Measurements from ENCODE around the gene BOLA1.
A peak's percentile ranks its signal among the peaks of the same experiment; 100 is the strongest.
"Not testable (repeated sequence)": the region's sequence is repeated elsewhere in the genome, so short reads cannot be mapped to it uniquely, and the experiment has no call there.

Gene BOLA1, protein sequence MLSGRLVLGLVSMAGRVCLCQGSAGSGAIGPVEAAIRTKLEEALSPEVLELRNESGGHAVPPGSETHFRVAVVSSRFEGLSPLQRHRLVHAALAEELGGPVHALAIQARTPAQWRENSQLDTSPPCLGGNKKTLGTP

DNA sequence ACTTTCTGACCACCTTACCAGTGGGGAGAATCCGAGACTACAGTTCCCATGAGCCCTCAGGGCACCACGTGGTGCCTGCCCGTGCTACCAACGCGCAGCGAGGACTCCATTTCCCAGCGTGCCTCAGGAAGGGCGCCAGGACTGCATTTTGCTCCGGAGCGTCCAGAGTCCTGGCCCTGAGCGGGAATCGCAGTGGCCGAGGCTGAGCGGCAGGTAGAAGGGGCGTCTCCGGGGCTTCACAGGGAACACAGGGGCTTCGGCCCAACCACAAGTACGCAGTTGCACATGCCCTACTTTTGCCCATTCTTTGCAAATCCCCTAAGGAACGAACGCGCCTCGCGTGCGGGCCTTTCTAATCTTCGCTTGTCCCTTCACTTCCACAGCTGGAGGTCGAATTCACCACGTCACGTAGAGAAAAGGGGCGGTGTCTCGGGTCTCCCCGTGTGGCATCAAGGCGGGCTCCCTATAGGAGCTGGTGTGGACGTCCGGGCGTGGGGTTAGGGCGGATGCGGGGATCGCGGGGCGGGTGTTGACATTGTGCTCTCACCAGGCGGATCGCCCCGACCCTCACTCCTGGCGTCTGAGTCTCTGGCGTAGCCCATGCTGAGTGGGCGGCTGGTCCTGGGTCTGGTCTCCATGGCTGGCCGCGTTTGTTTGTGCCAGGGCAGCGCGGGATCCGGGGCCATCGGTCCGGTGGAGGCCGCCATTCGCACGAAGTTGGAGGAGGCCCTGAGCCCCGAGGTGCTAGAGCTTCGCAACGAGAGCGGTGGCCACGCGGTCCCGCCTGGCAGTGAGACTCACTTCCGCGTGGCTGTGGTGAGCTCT, at the start of gene BOLA1:
Gene BOLA1, plus strand, starts transcription at position 109 of the 825 bp plus-strand sequence. Its CDS starts 492 bp downstream, at position 601.
- peak; percentile 98 for DNase-seq

GRCh38 chr1:149849947-149850360, 49.4 kb upstream of the BOLA1 start:
- no peak for DNase-seq

DNA sequence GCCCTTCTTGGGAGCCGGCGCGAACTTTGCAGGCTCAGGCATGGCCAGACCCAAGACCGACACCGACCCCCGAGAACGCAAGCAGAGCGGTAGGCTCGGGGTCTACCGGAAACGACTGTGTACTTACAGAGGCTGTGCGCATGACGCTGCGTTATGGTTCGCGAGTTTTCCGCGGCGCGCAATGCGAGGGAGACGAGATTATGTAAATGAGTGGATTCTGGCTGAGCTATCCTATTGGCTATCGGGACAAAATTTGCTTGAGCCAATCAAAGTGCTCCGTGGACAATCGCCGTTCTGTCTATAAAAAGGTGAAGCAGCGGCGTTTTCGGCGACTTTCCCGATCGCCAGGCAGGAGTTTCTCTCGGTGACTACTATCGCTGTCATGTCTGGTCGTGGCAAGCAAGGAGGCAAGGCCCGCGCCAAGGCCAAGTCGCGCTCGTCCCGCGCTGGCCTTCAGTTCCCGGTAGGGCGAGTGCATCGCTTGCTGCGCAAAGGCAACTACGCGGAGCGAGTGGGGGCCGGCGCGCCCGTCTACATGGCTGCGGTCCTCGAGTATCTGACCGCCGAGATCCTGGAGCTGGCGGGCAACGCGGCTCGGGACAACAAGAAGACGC, 48.5 kb upstream of the BOLA1 start:
- DNase-seq, result not testable (repeated sequence)

DNA sequence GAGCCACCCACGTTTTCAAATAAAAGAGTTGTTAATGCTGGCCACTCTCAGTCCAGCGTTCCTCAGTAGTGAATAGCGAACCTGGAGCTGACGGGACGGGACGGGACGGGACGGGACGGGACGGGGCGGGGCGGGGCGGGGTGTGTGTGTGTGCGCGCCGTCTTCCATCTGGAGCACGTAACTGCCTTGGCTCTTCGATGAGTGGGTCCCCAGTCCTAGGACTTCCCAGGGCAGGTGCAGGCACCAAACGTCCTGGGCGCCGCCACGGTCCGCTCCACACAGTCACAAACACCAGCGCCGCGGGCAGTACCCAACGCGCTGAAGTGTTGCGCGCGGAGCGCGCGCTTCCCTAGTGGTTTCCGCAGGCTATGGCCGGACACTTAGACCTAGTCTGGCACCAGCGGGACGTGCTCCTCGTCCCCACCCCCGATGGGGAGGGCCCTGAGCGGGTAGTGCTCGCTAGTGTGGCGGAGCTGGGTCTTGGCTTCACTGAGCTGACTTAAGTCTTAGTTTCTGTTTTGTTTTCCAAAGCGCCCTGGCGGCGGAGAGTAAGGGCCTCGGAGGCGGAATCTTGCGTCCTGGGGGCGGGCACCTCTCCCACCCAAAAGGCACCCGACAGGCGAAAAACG, 47.7 kb upstream of the BOLA1 start:
- not testable (repeated sequence) for DNase-seq

- DNase-seq, result not testable (repeated sequence)
These were observed 47.1 kb upstream of the BOLA1 start for GRCh38 chr1:149852263-149852662.

DNA sequence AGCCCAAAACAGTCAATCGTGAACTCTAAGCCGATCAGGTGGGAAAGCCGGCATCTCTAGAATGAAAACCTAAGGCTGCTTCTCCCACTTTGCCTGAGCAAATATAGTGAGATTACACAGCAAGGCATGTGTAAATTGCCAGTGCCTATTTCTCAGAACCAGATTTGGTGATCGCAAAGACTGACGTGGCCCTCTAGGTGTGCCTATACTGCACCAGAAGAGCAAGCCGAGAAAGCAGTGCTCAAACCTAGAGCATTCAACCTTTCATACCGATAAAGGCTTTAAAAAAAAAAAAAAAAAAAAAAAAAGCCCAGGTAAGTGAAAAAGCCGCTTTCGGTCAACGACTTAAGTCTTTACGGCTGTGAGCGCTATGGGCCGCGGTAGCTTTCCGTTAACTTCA, 39.1 kb upstream of the BOLA1 start:
- DNase-seq, result not testable (repeated sequence)

DNA sequence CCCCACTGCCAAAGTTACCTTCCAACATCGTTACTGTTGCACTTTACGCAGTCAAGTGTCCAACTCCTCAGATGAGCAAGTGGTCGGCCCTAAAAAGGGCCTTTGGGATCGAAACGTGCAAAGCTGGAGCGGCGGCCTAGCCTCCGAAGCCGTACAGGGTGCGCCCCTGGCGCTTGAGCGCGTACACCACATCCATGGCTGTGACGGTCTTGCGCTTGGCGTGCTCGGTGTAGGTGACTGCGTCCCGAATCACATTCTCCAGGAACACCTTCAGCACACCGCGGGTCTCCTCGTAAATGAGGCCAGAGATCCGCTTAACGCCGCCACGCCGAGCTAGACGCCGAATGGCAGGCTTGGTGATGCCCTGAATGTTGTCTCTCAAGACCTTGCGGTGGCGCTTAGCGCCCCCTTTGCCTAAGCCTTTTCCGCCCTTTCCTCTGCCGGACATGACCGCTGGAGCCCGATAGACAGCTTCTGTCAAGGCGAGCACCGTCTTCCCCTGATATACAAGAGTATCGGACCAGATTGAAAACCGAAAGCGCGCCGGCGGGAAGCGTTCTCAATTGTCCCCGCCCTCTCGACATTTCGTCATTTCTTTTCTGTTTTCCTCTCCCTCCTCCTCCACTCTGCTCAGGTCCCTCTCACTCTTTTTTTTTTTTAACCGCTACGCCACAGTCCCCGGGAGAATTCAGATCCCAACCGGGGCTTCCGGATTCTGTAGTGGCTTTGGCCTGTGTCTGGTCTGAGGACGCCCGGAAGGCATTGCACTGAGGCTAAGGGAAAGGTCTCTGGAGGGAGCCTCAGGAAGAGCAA, 38.5 kb upstream of the BOLA1 start:
- DNase-seq, result not testable (repeated sequence)

- not testable (repeated sequence) for DNase-seq
These were observed 37.8 kb upstream of the BOLA1 start for GRCh38 chr1:149861497-149862054.

DNA sequence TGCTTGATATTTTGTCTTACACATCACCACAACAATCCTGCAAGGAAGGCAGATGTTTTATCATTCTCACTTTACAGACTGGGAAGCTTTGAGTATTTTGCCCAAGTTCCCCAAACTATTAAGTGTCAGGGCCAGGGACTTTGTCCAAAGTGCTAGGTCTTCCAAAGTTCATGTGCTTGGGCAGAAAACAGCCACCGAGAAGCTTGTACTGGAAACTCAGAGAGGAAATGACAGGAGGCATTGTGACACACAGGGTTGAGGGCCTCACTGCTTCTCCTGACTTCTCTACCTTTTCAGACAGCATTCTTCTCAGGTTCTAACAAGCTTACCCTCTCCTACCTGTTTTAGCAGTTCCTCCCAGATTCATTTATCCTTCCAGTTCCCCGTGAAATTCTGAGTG, 32.5 kb upstream of the BOLA1 start:
- DNase-seq, result not testable (repeated sequence)

DNA sequence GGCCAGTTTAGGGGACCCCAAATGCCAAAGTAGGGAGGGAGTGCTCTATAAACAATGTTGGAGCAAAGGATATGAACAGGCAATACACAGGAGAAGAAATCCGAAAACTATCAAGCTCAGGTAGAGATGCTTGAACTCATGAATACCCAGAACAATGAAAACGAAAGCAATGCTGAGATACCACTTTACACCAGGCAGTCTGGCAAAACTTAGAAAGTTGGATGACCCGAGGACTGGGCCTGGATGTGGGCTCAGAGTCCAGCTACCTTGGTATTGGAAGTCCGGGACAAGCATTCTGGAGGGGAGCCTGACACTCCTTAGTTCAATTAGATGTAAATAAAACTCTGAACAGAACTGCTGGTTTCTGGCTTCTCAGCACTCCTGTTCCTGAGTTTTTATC, 26.3 kb upstream of the BOLA1 start:
- DNase-seq, result not testable (repeated sequence)

GRCh38 chr1:149877211-149877946, 22.0 kb upstream of the BOLA1 start:
- DNase-seq, result no peak

- DNase-seq, result no peak
These were observed 19.8 kb upstream of the BOLA1 start for GRCh38 chr1:149879556-149879955.

DNA sequence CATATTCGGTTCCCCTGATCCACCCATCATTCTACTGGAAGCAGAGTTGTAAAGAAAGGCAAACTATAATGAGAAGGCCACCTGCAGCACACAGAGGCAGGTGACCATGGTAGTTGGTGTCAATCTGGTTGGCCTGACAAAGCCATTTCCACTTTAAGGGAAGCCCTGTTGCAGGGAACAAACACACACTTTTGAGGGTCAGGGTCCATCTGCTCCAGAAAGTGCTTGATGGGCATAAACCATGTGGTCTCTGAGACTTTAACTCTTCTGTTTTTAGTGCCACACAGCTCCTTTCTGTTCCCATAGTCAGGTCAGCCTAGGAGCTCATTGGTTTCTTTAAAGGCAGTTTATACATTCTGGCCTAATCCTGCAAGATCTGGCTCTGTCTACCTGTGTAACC, 17.5 kb upstream of the BOLA1 start:
- no peak for DNase-seq

DNA sequence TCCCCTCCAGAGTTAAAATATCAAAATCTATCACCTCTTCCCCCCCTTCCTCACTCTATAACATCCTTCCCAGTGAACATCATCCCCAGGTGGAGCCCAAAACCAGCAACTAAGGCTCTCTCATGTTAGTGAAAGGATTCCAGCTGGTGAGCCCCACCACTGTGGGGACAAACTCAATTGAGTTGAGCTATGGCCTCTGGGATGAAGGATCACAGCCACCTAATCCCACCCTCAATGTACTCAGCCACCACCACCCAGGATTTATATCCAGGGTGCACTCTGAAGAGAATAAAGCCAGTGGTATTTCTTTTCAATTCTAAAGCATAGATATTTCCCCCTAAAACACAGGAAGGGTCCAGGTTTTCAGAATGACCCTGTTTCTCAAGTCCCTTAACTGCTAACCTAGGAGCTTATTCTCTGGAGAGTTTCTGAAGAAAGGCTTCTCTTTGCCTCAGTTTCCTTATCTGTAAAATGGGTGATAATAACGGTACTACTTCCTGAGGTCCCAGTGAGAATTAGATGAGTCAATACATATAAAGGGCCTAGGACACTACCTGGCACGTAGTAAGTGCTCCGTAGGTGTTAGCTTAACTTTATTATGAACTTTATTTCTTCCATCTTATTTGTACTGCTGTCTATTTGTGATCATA, 15.6 kb upstream of the BOLA1 start:
- DNase-seq, result no peak

DNA sequence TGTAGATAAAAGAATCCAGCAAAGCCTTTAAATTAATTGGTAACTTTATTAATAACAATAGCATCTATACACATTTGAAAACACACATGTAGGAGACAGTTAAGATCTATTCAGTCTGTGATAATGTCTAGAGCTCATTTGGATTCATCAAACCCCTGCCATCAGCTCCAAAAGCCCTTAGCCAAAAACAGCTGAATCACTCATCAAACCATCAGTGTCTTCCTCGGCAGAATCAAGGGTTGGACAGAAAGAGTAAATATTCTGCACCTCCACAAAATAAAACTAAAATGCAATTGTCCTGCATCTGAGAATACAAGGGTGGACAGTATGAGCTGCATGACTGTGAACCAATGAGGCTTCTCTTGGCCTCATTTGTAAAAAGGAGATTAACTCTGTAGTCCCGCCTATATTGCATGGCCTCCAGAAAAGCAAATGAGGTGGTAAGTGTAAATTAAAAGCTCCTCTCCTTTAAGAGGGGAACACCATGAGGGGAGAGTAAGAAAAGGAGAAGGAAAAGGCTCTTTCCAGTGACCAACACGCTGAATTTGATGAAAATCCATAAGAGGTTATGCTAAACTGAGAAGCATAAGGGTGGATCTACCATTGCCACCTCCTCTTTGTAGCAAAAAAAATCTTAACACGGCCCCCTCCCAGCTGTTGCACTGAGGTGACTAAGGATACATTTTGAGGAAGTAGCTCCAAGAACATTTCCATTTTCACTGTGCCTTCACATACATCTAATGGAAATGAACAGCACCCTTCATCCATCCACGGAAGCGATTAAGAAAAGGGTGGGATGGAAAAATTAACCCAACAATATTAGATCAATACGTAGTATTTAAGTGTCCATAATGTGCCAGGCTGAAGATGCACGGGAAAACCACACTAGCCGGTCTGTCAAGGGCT, 14.7 kb upstream of the BOLA1 start:
- DNase-seq, result no peak

DNA sequence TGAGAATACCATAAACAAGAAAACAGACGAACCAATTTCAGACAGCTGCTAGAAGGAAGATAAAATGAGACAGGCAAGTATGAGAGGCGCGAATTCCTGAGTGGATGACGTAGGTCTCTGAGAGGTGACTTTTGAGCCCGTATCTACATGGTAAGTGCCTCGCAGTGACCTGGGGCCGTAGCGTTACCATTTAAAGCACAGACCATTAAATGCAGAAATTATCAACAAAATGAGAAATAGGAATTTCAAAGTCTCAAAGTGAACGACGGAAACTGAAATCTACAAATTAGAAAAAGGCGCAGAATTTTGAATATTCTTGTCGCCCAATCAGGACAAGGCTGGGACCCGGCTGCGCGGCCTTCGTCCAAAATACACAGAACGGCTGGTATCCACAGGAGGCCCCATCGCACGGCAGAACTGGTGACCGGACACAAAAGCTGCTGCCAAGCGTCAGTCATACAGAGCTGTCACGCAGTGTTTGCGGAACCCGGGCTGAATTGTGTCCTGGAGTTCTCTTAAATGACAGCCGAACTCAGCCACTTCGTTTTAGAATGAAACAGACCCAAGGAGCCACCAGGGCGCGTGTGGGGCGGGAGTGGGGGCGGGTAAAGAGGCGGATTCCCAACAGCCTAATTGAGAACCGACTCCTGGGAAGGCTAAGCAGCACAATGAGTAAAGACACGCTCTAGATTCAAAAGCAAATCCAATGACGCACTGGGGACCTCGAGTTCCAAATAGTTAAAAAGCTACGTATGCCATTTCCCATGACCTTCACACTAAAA, 13.8 kb upstream of the BOLA1 start:
- DNase-seq, result peak; percentile 68

DNA sequence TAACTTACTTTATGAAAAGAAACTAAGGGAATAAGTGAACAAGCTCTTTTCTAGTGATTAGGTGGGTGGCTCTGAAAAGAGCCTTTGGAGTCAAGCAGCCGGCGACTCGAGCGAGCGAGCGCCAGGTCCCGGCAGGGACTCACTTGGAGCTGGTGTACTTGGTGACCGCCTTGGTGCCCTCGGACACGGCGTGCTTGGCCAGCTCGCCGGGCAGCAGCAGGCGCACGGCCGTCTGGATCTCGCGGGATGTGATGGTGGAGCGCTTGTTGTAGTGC, 13.3 kb upstream of the BOLA1 start:
- not testable (repeated sequence) for DNase-seq

DNA sequence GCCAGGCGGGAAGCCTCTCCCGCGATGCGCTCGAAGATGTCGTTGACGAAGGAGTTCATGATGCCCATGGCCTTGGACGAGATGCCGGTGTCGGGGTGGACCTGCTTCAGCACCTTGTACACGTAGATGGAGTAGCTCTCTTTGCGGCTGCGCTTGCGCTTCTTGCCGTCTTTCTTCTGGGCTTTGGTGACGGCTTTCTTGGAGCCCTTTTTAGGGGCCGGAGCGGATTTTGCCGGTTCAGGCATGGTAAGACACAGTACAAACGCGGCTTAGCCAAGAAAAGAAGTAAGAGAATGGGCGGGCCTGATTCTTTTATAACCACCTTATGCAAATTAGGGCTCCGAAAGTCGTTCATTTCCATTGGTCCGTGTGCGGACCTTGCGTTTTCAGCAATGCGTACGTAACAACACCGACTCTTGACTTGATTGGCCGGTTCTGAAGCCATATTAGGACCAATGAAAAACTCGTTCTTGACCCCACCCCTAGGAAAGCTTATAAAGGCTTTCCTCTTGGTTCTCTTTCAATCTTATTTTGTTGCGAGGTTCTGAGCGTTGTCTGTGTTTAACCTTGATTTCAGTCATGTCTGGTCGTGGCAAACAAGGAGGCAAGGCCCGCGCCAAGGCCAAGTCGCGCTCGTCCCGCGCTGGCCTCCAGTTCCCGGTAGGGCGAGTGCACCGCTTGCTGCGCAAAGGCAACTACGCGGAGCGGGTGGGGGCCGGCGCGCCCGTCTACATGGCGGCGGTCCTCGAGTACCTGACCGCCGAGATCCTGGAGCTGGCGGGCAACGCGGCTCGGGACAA, 12.8 kb upstream of the BOLA1 start:
- peak; percentile 99 for DNase-seq

GRCh38 chr1:149887196-149887455, 12.2 kb upstream of the BOLA1 start:
- not testable (repeated sequence) for DNase-seq

Measured in NCI-H1048 (cell line).